GM12874 (cell line): ENCODE measurements around the gene FAM53C.

Source experiments
- TF ChIP-seq, protein P1 (sequence below): IDR thresholded peaks from 2 replicates; pipeline ENCODE4 v1.5.1; 2011; ENCODE audit warnings: low read depth, mild to moderate bottlenecking, control low read depth, low read length, moderate library complexity; ENCODE audit not compliant: insufficient read depth

Gene FAM53C

GRCh38 chr5:138340008-138340407 is 1.9 kb downstream of the FAM53C start:
- TF ChIP-seq, protein P1, sequence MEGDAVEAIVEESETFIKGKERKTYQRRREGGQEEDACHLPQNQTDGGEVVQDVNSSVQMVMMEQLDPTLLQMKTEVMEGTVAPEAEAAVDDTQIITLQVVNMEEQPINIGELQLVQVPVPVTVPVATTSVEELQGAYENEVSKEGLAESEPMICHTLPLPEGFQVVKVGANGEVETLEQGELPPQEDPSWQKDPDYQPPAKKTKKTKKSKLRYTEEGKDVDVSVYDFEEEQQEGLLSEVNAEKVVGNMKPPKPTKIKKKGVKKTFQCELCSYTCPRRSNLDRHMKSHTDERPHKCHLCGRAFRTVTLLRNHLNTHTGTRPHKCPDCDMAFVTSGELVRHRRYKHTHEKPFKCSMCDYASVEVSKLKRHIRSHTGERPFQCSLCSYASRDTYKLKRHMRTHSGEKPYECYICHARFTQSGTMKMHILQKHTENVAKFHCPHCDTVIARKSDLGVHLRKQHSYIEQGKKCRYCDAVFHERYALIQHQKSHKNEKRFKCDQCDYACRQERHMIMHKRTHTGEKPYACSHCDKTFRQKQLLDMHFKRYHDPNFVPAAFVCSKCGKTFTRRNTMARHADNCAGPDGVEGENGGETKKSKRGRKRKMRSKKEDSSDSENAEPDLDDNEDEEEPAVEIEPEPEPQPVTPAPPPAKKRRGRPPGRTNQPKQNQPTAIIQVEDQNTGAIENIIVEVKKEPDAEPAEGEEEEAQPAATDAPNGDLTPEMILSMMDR = no peak

GRCh38 chr5:138344887-138345622 is 7.0 kb downstream of the FAM53C start:
- TF ChIP-seq, protein P1 = no peak

- TF ChIP-seq, protein P1 = no peak
These were observed 8.8 kb downstream of the FAM53C start for GRCh38 chr5:138346889-138347288.

GRCh38 chr5:138349852-138350562 is 11.9 kb downstream of the FAM53C start:
- TF ChIP-seq, protein P1 = no peak

- TF ChIP-seq, protein P1 = no peak
These were observed 12.5 kb downstream of the FAM53C start for GRCh38 chr5:138350563-138350890.

GRCh38 chr5:138351056-138351455 is 13.0 kb downstream of the FAM53C start:
- TF ChIP-seq, protein P1 = no peak

- TF ChIP-seq, protein P1 = no peak
These were observed 13.5 kb downstream of the FAM53C start for GRCh38 chr5:138351517-138351916.
